ENCODE measurements around the gene GALNT14.

GALNT14 gene

GRCh38 chr2:31053929-31054782 lies 84.1 kb downstream of the GALNT14 start:
- DNase-seq: no peak

GRCh38 chr2:31052284-31052683 lies 86.0 kb downstream of the GALNT14 start:
- no peak for DNase-seq

GRCh38 chr2:31051258-31052140 lies 86.7 kb downstream of the GALNT14 start:
- no peak for DNase-seq

GRCh38 chr2:31049916-31050588 lies 88.2 kb downstream of the GALNT14 start:
- no peak for DNase-seq

- no peak for DNase-seq
These were observed 89.0 kb downstream of the GALNT14 start for GRCh38 chr2:31049264-31049663.

GRCh38 chr2:31047599-31047998 lies 90.6 kb downstream of the GALNT14 start:
- DNase-seq: no peak

- no peak for DNase-seq
These were observed 99.9 kb downstream of the GALNT14 start for GRCh38 chr2:31038385-31038784.

- DNase-seq: no peak
These were observed 101.2 kb downstream of the GALNT14 start for GRCh38 chr2:31037058-31037457.

- DNase-seq: no peak
These were observed 105.2 kb downstream of the GALNT14 start for GRCh38 chr2:31033032-31033431.

- DNase-seq: no peak
These were observed 105.8 kb downstream of the GALNT14 start for GRCh38 chr2:31032475-31032874.

- DNase-seq: no peak
These were observed 107.0 kb downstream of the GALNT14 start for GRCh38 chr2:31031132-31031706.

- DNase-seq: no peak
These were observed 109.8 kb downstream of the GALNT14 start for GRCh38 chr2:31028417-31028816.

GRCh38 chr2:31027549-31027948 lies 110.7 kb downstream of the GALNT14 start:
- no peak for DNase-seq

- DNase-seq: no peak
These were observed 114.7 kb downstream of the GALNT14 start for GRCh38 chr2:31023541-31023940.

- DNase-seq: no peak
These were observed 117.5 kb downstream of the GALNT14 start for GRCh38 chr2:31020713-31021112.

GRCh38 chr2:31018280-31018679 lies 120.0 kb downstream of the GALNT14 start:
- no peak for DNase-seq

- no peak for DNase-seq
These were observed 121.6 kb downstream of the GALNT14 start for GRCh38 chr2:31016648-31017047.

GRCh38 chr2:31014516-31014915 lies 123.7 kb downstream of the GALNT14 start:
- no peak for DNase-seq

GRCh38 chr2:31013301-31013700 lies 124.9 kb downstream of the GALNT14 start:
- no peak for DNase-seq

GRCh38 chr2:31012406-31012805 lies 125.8 kb downstream of the GALNT14 start:
- no peak for DNase-seq

- no peak for DNase-seq
These were observed 126.7 kb downstream of the GALNT14 start for GRCh38 chr2:31011587-31011986.

GRCh38 chr2:31008561-31009114 lies 129.6 kb downstream of the GALNT14 start:
- no peak for DNase-seq

GRCh38 chr2:31004257-31004656 lies 134.0 kb downstream of the GALNT14 start:
- no peak for DNase-seq
